ENCODE data around the gene TMEM231. TPM values are rescaled to one million over a fixed set of nuclear protein-coding genes. Genes with fewer than 3 reads are reported as not detected.
"Not testable (repeated sequence)": the region's sequence is repeated elsewhere in the genome, so short reads cannot be mapped to it uniquely, and the experiment has no call there.

TMEM231 gene
- total RNA-seq, 2 donors from 2014 or later: 2.6 to 7.6 TPM

- no peaks in the 10 kb centered on the region for H3K36me3 ChIP-seq (replicated peaks in 1 of 2; ENCODE audit: insufficient read depth in 1 of 2, low read depth in 2 of 2)
- TF ChIP-seq POLR2A (IDR thresholded peaks at IDR 0.05) (no peak), CTCF (IDR thresholded peaks at IDR 0.05) (no peak)
- no peaks in the 10 kb centered on the region for H3K27me3 ChIP-seq
- no peaks in the 10 kb centered on the region for H3K9me3 ChIP-seq
- 14 to 28% methylated on average over 3 to 5 of the region's 5 CpGs for WGBS, 2 donors
- peak; percentile 75 for ATAC-seq
- DNase-seq: peak; percentile 28 to 52 (median 44)
- H3K4me1 ChIP-seq: peaks cover 9% of the 10 kb centered on the region
- intact Hi-C loops (cut with DNase I): no loop called here
- H3K27ac ChIP-seq: peak overlapping the region in 2 of 4 donors; percentile 15 to 36
- no peak overlapping the region for H3K4me3 ChIP-seq
Measured at GRCh38 chr16:75527825-75528299, 28.2 kb downstream of the TMEM231 start.

- Histone ChIP-seq H3K27ac (no peak overlapping the region), H3K9me3 (no peaks in the 10 kb centered on the region), H3K27me3 (no peaks in the 10 kb centered on the region), H3K4me3 (no peak overlapping the region), H3K36me3 (replicated peaks in 1 of 2; ENCODE audit: insufficient read depth in 1 of 2, low read depth in 2 of 2) (no peaks in the 10 kb centered on the region), H3K4me1 (peaks cover 9% of the 10 kb centered on the region)
- intact Hi-C loops (cut with DNase I): no loop called here
- DNase-seq (no peak), ATAC-seq (no peak)
- 82 to 89% methylated on average over 5 of the region's 5 CpGs for WGBS, 2 donors
- no peak for TF ChIP-seq CTCF (IDR thresholded peaks at IDR 0.05)
- TF ChIP-seq POLR2A (IDR thresholded peaks at IDR 0.05): no peak
Measured at GRCh38 chr16:75526032-75526790, 29.8 kb downstream of the TMEM231 start.

- no peak overlapping the region for H3K27ac ChIP-seq
- DNase-seq (no peak), ATAC-seq (no peak)
- no peaks in the 10 kb centered on the region for H3K9me3 ChIP-seq
- no peak overlapping the region for H3K4me3 ChIP-seq
- WGBS, 2 donors: 87 to 93% methylated on average over 6 of the region's 6 CpGs
- intact Hi-C loops (cut with DNase I): no loop called here
- no peak for TF ChIP-seq CTCF (IDR thresholded peaks at IDR 0.05)
- no peak for TF ChIP-seq POLR2A (IDR thresholded peaks at IDR 0.05)
- no peaks in the 10 kb centered on the region for H3K27me3 ChIP-seq
- no peaks in the 10 kb centered on the region for H3K36me3 ChIP-seq (replicated peaks in 1 of 2; ENCODE audit: insufficient read depth in 1 of 2, low read depth in 2 of 2)
- H3K4me1 ChIP-seq: peaks cover 10% of the 10 kb centered on the region
Measured at GRCh38 chr16:75519175-75519574, 36.9 kb downstream of the TMEM231 start.

- intact Hi-C loops (cut with DNase I); H3K27me3 ChIP-seq; H3K4me1 ChIP-seq; H3K9me3 ChIP-seq; H3K36me3 ChIP-seq (replicated peaks in 1 of 2; ENCODE audit: insufficient read depth in 1 of 2, low read depth in 2 of 2): not testable (repeated sequence)
- peak; percentile 47 for ATAC-seq
- WGBS, 2 donors: 2% methylated on average over 19 to 40 of the region's 42 CpGs
- DNase-seq: peak; percentile 45 to 63 (median 58)
- Histone ChIP-seq H3K4me3 (peak overlapping the region; percentile 60 to 90), H3K27ac (peak overlapping the region; percentile 77 to 97 (median 88))
Measured at GRCh38 chr16:75516189-75516966, 39.7 kb downstream of the TMEM231 start.

GRCh38 chr16:75514296-75514695 is 41.8 kb downstream of the TMEM231 start:
- no peaks in the 10 kb centered on the region for H3K36me3 ChIP-seq (replicated peaks in 1 of 2; ENCODE audit: insufficient read depth in 1 of 2, low read depth in 2 of 2)
- DNase-seq (no peak), ATAC-seq (no peak)
- intact Hi-C loops (cut with DNase I): no loop called here
- H3K4me1 ChIP-seq: peaks cover 10% of the 10 kb centered on the region
- H3K27me3 ChIP-seq: no peaks in the 10 kb centered on the region
- no peak overlapping the region for H3K27ac ChIP-seq
- H3K9me3 ChIP-seq: no peaks in the 10 kb centered on the region
- no peak overlapping the region for H3K4me3 ChIP-seq
- TF ChIP-seq POLR2A (IDR thresholded peaks at IDR 0.05): no peak
- no peak for TF ChIP-seq CTCF (IDR thresholded peaks at IDR 0.05)
- WGBS, 2 donors: 93 to 96% methylated on average over 11 of the region's 11 CpGs
